ENCODE measurements around the gene PKNOX2.

The PKNOX2 gene

GRCh38 chr11:125239585-125240560, 75.3 kb downstream of the PKNOX2 start:
- no peak for DNase-seq

- no peak for DNase-seq
These were observed 76.6 kb downstream of the PKNOX2 start for GRCh38 chr11:125241104-125241503.

- DNase-seq = no peak
These were observed 77.7 kb downstream of the PKNOX2 start for GRCh38 chr11:125242141-125242775.

GRCh38 chr11:125244166-125244565, 79.6 kb downstream of the PKNOX2 start:
- no peak for DNase-seq

GRCh38 chr11:125245299-125245698, 80.7 kb downstream of the PKNOX2 start:
- no peak for DNase-seq

GRCh38 chr11:125247431-125247830, 82.9 kb downstream of the PKNOX2 start:
- DNase-seq = no peak

GRCh38 chr11:125250318-125251213, 86.0 kb downstream of the PKNOX2 start:
- no peak for DNase-seq

- no peak for DNase-seq
These were observed 86.6 kb downstream of the PKNOX2 start for GRCh38 chr11:125251214-125251545.

- no peak for DNase-seq
These were observed 87.4 kb downstream of the PKNOX2 start for GRCh38 chr11:125251956-125252355.

- no peak for DNase-seq
These were observed 88.7 kb downstream of the PKNOX2 start for GRCh38 chr11:125253289-125253688.

- no peak for DNase-seq
These were observed 89.4 kb downstream of the PKNOX2 start for GRCh38 chr11:125253795-125254525.

- DNase-seq = no peak
These were observed 92.1 kb downstream of the PKNOX2 start for GRCh38 chr11:125256541-125257189.

GRCh38 chr11:125257190-125257579, 92.6 kb downstream of the PKNOX2 start:
- no peak for DNase-seq

- DNase-seq = no peak
These were observed 93.2 kb downstream of the PKNOX2 start for GRCh38 chr11:125257751-125258150.

GRCh38 chr11:125258291-125259032, 93.9 kb downstream of the PKNOX2 start:
- DNase-seq = no peak

- no peak for DNase-seq
These were observed 97.0 kb downstream of the PKNOX2 start for GRCh38 chr11:125261588-125261987.

- no peak for DNase-seq
These were observed 97.8 kb downstream of the PKNOX2 start for GRCh38 chr11:125262194-125262829.

GRCh38 chr11:125262830-125263218, 98.3 kb downstream of the PKNOX2 start:
- DNase-seq = no peak

GRCh38 chr11:125263268-125263790, 98.8 kb downstream of the PKNOX2 start:
- no peak for DNase-seq

Data from activated naive CD4-positive, alpha-beta T cell (primary cell).